Measurements from ENCODE around the gene SMYD3. TPM values are rescaled to one million over a fixed set of nuclear protein-coding genes. Genes with fewer than 3 reads are reported as not detected.

Gene SMYD3
- total RNA-seq, 1 donor from 2014 or later = 24.2 TPM

GRCh38 chr1:245938046-245938435 lies 569.0 kb downstream of the SMYD3 start:
- H3K9me3 Mint-ChIP-seq = no peaks in the 10 kb centered on the region
- H3K27ac Mint-ChIP-seq (ENCODE audit: unreplicated experiment) = no peak overlapping the region
- H3K4me3 Mint-ChIP-seq = no peak overlapping the region
- H3K36me3 Mint-ChIP-seq (ENCODE audit: low read depth) = peaks cover 2% of the 10 kb centered on the region
- no peak for DNase-seq (ENCODE audit: low read depth, low spot score)
- no peaks in the 10 kb centered on the region for H3K27me3 Mint-ChIP-seq (ENCODE audit: low read depth)
- no peaks in the 10 kb centered on the region for H3K4me1 Mint-ChIP-seq
- TF ChIP-seq CTCF (conservative IDR thresholded peaks at IDR 0.05) = no peak

DNA sequence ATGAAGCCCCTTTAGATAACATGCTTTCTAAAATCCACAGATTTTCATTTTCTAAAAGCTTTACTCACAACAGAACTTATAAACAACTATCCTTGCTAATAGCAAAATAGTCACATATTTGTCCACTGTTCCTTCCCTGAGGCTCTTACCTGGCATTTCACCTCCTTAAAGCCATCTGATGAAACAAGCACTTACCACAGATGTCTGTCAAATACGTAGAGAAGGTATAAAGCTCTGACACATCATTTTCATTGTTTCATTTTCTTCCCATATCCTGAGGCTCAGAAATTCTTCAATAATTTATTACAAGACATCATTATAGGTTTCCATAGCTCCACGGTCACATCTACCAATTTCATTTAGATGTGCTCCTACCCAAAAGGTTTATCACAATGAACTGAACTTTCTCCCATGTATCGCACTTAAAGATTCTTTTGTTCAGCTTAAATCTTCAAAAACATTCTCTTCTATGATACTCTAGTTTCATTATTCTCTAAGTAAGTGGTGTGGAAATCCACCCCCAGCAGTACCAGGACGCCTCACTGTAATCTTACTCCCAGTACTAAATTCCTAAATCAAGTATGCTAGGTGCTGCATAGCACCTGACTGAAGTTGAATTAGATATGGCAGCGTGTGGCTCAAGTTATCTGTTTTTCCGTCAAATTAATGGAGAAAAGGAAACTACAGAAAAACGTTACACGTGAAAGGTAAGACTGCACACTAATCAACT lies 569.6 kb downstream of the SMYD3 start:
- H3K36me3 Mint-ChIP-seq (ENCODE audit: low read depth) = peaks cover 2% of the 10 kb centered on the region
- H3K9me3 Mint-ChIP-seq = no peaks in the 10 kb centered on the region
- TF ChIP-seq CTCF (conservative IDR thresholded peaks at IDR 0.05) = no peak
- no peaks in the 10 kb centered on the region for H3K4me1 Mint-ChIP-seq
- DNase-seq (ENCODE audit: low read depth, low spot score) = no peak
- no peak overlapping the region for H3K27ac Mint-ChIP-seq (ENCODE audit: unreplicated experiment)
- H3K27me3 Mint-ChIP-seq (ENCODE audit: low read depth) = no peaks in the 10 kb centered on the region
- no peak overlapping the region for H3K4me3 Mint-ChIP-seq

- DNase-seq (ENCODE audit: low read depth, low spot score) = no peak
- Mint-ChIP-seq H3K36me3 (ENCODE audit: low read depth) (no peaks in the 10 kb centered on the region), H3K4me1 (no peaks in the 10 kb centered on the region), H3K27ac (ENCODE audit: unreplicated experiment) (no peak overlapping the region), H3K4me3 (no peak overlapping the region), H3K27me3 (ENCODE audit: low read depth) (no peaks in the 10 kb centered on the region), H3K9me3 (no peaks in the 10 kb centered on the region)
- TF ChIP-seq CTCF (conservative IDR thresholded peaks at IDR 0.05) = no peak
Measured at GRCh38 chr1:245934409-245934808, 572.7 kb downstream of the SMYD3 start.

GRCh38 chr1:245933431-245934045 lies 573.5 kb downstream of the SMYD3 start:
- Mint-ChIP-seq H3K4me1 (no peaks in the 10 kb centered on the region), H3K4me3 (no peak overlapping the region)

GRCh38 chr1:245932302-245932972 lies 574.6 kb downstream of the SMYD3 start:
- TF ChIP-seq CTCF (conservative IDR thresholded peaks at IDR 0.05) = no peak
- DNase-seq (ENCODE audit: low read depth, low spot score) = no peak
- H3K27ac Mint-ChIP-seq (ENCODE audit: unreplicated experiment) = no peak overlapping the region
- H3K9me3 Mint-ChIP-seq = no peaks in the 10 kb centered on the region
- no peaks in the 10 kb centered on the region for H3K27me3 Mint-ChIP-seq (ENCODE audit: low read depth)
- H3K36me3 Mint-ChIP-seq (ENCODE audit: low read depth) = no peaks in the 10 kb centered on the region
- no peaks in the 10 kb centered on the region for H3K4me1 Mint-ChIP-seq
- H3K4me3 Mint-ChIP-seq = no peak overlapping the region

More at GRCh38 chr1:245933431-245934045, 573.5 kb downstream of the SMYD3 start:
- Mint-ChIP-seq H3K9me3 (no peaks in the 10 kb centered on the region), H3K27me3 (ENCODE audit: low read depth) (no peaks in the 10 kb centered on the region), H3K27ac (ENCODE audit: unreplicated experiment) (no peak overlapping the region), H3K36me3 (ENCODE audit: low read depth) (no peaks in the 10 kb centered on the region)
- no peak for TF ChIP-seq CTCF (conservative IDR thresholded peaks at IDR 0.05)
- DNase-seq (ENCODE audit: low read depth, low spot score) = no peak
